HG03460 (cell line): Measurements from ENCODE around the gene CAPN5.

Source experiments
- ATAC-seq: cut with Tn5 transposase; IDR thresholded peaks from one replicate; pipeline ENCODE4 v1.9.1; 2021; ENCODE audit not compliant: unreplicated experiment

Gene CAPN5

DNA sequence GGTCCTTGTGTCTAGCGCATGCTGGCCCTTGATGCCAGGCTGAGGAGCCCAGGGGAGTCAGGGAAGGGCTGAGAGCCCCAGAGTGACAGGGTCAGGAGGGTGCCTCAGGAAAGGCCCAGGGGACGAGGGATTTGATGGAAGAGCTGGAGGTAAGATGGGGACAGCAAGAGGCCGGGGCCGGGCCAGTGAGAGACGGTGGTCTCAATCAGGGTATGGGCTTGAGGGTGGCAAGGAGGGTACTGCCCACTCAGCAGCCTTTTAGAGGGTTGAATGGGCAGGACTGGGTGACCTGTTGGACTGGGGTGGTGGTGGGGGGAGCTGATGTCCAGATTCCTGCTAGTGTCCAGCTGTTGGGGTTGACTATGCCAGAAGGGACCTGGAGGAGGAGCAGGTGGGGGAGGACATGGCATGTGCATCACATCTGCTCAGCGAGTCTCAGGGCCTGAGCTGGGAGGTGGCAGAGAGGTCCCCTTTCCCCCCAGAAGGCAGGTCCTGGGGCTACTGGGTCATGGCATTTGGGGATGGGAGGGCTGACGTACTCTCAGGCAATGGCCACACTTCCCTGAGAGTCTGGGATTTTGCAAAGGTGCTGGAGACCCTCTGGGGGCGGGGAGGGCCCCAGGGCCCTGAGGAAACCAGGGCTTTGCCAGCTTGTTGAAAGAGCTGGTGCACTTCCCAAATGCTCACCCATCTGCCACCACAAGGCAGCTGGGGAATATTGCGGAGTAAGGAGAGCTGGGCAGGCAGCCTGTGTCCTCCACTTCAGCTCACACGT is 79.7 kb downstream of the CAPN5 start:
- no peak for ATAC-seq

- no peak for ATAC-seq
Observed at GRCh38 chr11:77147036-77147315, 80.2 kb downstream of the CAPN5 start.

- no peak for ATAC-seq
Observed at GRCh38 chr11:77147668-77148321, 81.0 kb downstream of the CAPN5 start.

DNA sequence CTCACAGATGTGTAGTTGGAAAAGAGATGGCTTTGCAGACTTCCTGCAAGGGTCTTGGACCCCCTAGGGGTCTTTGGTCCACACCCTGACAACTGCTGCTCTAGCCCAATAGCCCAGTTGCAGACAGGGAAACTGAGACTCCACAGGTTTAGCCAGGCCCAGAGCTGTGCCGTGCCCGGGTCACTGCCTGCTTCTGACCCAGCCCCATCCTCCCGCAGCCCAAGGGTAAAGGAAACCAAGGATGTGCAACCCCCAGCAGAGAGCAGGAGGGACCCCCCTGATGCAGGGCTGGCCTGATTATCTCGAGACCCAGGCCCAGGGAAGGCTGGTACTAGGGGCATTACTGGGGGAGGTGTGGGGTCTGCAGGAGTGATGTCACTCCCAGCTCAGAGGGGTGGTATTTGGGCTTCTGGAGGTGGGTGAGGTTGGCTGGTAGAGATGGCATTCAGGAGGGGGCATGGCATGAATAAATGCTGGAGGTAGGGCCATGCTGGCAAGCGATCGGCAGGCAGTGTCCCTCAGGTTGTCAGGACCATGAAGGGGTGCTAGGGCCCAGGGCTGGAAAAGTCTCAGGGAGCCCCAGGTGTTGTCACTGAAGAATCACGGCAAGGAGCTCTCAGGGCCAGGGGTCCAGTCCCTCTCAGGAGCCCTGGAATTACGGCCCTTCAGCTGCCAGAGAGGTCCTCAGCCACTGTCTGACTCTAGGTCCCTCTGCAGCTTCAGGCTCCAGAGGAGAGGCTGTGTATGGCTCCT is 82.4 kb downstream of the CAPN5 start:
- no peak for ATAC-seq

DNA sequence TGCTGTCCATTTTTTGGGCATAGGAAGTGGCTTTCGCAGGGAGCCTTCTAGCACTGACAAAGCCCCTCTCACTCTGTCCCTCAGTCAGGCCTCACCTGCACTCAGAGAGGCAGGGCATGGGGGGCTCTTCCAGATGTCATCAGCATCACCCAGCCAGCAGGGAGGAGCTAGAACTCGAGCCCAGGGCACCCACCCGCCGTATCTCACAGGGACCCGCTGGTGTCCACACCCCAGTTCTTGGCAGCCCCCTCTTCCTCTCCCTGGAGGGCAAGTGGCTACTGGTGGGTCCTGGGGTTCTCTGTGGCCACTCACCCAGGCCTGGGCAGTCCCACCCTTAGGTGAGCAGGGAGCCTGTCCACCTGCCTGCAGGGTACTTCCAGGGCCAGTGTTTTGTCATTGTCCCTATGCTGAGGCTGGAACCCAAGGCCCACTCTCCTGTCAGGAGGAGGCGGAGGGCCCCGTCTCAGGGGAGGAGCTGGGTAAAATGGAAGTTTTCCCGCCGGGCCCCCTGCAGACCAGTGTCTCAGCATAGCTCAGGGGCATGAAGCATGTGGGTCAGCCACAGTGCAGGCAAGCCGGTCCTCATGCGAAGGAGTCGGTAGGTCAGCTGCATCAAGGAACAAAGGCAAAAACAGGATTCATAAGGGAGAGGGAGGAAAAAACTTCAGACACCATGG is 83.1 kb downstream of the CAPN5 start:
- no peak for ATAC-seq

- no peak for ATAC-seq
Observed at GRCh38 chr11:77150836-77151235, 84.1 kb downstream of the CAPN5 start.

- ATAC-seq, result no peak
Observed at GRCh38 chr11:77151804-77152509, 85.2 kb downstream of the CAPN5 start.

GRCh38 chr11:77152846-77153245 is 86.1 kb downstream of the CAPN5 start:
- no peak for ATAC-seq

DNA sequence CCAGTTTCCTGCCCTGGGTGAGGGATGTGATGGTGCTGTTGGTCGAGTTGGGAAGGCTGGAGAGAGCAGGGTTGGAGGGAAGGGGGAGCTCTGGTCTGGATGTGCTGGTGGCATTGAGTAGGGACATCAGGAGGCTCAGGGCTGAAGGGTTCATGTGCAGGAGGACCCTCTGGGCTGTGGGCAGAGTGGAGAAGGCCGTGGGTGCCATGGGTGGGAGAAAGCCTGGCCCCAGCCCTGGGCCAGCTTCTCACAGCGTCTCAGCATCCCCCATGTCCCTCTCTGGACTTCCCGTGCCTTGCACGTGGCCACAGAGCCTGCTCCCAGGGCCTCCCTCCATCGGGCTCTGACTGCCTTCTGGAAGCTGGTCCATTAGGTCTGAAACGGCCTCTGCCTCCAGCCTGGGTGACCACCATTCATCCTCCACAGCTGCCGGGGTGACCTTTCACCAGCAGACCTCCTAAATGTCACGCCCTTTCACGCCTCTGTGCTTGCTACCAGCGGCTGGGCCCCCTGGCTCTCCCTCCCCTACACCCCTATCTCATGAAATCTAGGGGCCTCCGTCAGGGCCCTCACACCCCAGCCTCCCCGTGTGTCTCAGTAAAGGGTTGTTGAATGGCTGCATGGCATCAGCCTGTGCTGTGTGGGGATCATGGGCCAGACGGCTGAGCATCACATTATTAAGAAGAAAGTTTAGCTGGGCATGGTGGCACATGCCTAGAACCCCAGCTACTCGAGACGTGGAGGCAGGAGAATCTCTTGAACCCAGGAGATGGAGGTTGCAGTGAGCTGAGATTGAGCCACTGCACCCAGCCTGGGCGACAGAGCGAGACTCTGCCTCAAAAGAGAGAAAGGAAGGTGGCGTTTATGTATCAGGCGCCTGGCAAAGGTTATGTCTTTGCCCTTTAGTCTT is 86.8 kb downstream of the CAPN5 start:
- ATAC-seq, result no peak

DNA sequence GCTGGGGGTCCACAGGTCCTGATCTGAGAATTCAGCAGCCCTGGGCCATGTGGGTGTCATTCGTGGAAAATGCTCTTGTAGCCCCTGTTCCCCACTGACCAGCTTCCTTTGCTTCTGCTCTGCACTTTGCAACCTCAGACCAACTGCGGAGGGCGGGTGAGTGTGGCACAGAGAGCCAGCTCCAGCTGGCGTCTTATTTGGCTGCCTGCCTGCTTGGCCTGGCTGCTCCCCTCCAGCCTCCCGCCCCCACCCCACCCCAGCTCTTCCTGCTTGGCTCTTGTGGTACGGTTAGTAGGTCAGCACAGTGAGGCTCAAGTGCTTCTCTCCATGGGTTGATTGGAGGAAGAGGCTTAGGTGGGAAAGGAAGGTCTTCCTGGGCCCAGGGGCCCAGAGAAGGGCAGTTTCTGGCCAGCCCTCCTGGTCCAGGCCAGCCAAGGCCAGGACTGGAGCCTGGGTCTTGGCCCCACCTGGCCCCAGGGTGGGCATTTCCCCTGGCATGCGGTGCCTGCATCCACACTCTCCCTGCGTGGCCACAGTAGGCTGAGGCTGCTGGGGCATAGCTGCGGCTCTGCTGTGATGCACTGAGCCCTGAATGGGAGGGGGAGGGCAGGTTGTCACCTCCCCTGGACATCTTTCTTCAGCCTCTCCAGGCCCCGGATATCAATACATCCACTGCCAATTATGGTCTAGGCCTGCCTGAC is 87.8 kb downstream of the CAPN5 start:
- ATAC-seq, result no peak

DNA sequence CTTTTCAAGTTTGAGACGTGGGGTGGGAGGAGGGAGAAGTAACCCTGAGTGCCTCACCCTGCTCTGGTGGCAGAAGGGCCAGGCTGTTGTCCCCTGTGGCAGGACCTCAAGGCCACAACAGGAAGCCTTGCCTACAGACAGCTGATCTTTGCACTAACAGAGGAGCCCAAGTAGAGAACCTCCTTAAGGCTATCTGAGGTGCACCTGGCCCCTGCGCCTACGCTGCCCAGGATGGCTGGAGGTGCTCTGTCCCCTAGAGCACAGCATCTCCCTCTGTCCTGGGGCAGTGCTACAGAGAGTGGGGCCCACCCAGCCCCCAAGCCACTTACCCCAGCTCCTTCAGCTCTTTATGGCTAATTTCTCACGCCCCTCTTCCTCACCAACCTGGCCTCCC is 88.3 kb downstream of the CAPN5 start:
- ATAC-seq, result no peak

DNA sequence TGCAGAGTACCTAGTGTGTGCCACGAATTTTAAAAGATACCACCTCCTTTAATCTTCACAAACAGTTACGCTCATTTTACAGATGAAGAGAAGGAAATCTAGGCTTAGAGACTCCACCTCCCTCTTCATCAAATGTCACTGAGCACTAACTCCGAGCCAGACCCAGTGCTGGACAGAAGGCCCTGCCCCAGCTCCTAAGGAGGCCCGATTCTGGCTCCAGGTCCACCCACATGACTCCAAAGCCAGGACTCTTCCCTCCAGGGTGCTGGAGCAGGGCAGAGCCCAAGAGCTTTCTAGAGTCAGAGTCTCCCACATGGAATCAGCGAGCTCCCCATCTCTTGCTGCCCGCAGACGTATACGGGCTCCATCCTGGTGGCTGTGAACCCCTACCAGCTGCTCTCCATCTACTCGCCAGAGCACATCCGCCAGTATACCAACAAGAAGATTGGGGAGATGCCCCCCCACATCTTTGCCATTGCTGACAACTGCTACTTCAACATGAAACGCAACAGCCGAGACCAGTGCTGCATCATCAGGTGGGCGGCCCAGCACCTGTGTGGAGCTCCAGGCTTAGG is 88.9 kb downstream of the CAPN5 start:
- no peak for ATAC-seq

DNA sequence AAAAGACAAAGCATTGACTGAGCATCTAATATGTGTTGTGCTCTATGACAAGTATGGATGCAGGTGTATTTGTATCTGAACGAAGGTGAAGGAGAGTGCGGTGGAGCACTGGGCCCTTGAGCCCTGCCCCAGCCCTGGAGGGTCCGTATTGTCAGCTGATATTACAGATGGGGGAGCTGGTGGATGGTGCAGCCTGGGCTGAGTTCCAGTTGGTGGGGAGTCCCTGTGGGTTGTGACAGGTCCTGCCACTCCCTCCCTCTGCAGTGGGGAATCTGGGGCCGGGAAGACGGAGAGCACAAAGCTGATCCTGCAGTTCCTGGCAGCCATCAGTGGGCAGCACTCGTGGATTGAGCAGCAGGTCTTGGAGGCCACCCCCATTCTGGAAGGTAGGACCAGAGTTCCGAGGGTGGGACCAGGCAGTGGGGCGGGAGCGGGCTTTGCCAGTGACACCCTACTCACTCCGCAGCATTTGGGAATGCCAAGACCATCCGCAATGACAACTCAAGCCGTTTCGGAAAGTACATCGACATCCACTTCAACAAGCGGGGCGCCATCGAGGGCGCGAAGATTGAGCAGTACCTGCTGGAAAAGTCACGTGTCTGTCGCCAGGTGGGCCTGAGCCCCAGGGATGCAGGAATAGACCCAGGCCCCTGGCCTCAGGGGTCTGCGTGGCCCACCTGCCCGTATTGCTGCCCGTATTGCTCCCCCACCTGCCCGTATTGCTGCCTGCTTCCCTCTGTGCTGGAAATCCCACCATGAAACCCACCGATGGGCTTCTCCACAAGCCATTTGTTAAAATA is 89.8 kb downstream of the CAPN5 start:
- no peak for ATAC-seq

DNA sequence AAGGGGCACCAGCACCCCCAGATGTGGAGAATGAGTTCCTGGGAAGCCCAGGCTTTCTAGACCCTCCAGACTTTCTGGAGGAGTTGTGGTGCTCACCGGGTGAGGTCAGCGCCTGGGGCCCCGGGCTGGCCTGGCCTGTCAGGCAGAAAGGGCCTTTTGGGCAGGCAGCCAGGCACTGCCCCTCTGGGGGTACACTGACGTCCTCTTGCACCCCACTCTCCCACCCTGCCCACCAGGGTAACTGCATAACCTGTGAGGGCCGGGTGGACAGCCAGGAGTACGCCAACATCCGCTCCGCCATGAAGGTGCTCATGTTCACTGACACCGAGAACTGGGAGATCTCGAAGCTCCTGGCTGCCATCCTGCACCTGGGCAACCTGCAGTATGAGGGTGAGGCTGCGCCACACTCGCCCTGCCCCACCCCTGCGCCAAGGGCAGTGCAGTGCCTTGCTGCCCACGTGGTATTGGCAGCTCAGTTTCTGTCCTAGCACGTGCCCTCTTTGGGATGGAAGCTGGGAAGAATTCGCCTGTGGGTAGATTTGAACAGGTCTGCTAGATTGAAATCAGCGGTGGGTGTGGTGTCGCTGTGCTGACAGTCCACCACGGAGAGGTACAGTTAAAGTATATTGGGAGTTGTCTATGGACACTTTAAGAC is 91.4 kb downstream of the CAPN5 start:
- no peak for ATAC-seq

- no peak for ATAC-seq
Observed at GRCh38 chr11:77159219-77159936, 92.6 kb downstream of the CAPN5 start.

DNA sequence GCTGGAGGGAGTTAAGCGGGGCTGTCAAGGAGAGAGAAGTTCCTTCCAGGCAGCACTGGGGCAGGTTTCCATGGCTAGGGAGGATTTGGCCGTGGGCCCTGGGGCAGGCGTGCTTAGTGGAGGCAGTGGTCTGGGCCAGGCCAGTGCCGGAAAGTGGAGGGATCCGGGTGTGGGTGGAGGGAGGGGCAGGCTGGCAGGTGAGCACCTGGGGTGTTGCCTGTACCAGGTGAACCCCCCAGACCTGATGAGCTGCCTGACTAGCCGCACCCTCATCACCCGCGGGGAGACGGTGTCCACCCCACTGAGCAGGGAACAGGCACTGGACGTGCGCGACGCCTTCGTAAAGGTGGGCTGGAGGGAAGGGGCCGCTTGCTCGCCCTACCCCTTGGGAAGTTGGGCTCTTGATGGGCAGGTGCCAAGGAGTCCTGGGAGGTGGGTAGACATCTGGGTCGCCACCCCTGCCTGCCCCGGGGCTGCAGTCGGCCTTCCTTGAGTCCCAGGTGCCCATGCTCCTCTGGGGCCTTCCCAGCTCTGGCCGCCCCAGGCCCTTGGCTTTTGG is 93.2 kb downstream of the CAPN5 start:
- ATAC-seq, result no peak

DNA sequence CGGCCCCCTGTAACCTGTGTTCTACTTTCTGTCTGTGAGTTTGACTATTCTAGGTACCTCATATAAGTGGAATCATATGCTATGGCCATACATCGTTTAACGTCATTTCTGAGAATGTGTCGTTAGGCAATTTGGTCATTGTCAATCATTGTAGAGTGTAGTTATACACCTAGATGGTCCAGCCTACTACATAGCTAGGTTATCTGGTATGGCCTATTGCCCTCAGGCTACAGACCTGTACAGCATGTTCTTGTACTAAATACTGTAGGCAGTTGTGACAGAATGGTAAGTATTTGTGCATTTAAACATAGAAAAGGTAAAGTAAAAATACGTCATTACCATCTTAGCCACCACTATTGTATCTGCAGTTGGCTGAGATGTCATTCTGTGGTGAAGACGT is 96.5 kb downstream of the CAPN5 start:
- ATAC-seq, result no peak
